AG04450 (cell line): ENCODE results near the gene NR1I2. TPM values are rescaled to one million over a fixed set of nuclear protein-coding genes. Genes with fewer than 3 reads are reported as not detected.

ENCODE experiments used
- CTCF ChIA-PET: fragments of 300-600, 350-600 bp; formaldehyde crosslinking; extraction: SDS; loops from one replicate; lab custom pipeline; 2022; ENCODE audit warnings: antibody characterized with exemption, inconsistent platforms; lab: Charles Lee
- POLR2A ChIA-PET: fragments of 350-600 bp; formaldehyde crosslinking; extraction: SDS; loops from one replicate; lab custom pipeline; 2021; ENCODE audit warnings: antibody characterized with exemption, inconsistent platforms; lab: Yijun Ruan, JAX
- DNase-seq: peaks from one replicate; pipeline ENCODE4 v3.0.0-alpha.2; 2011; ENCODE audit warnings: low read depth, low spot score
- H3K27ac ChIP-seq: one replicate; pipeline ENCODE4 v1.5.1; 2012; ENCODE audit warnings: low read depth, low read length, control low read depth
- H3K27me3 ChIP-seq: one replicate; pipeline ENCODE4 v1.6.0; 2012; ENCODE audit warnings: low read length; ENCODE audit not compliant: control insufficient read depth, insufficient read depth
- H3K4me3 ChIP-seq: 2 replicates; pipeline ENCODE4 v1.5.1; 2011; ENCODE audit warnings: mild to moderate bottlenecking, low read depth, low read length, control low read depth
- H3K9me3 ChIP-seq: 2 replicates; pipeline ENCODE4 v1.5.1; 2012; ENCODE audit warnings: low read length; ENCODE audit not compliant: control insufficient read depth, insufficient read depth
- CTCF ChIP-seq: IDR thresholded peaks from 2 replicates; pipeline ENCODE4 v1.5.1; 2011; ENCODE audit warnings: low read depth, low read length, control low read depth, inconsistent platforms
- polyA plus RNA-seq: library from polyadenylated mRNA; depleted of rRNA; stranded (reverse); fragments of >200 nt; gene quantifications from 2 replicates; pipeline ENCODE4 v1.2.3, GENCODE V29; 2011

The NR1I2 gene
- polyA plus RNA-seq, 1 experiment = not detected

- H3K4me3 ChIP-seq = no peak overlapping the region
- ChIA-PET CTCF (no interaction called here), POLR2A (no interaction called here)
- no peak for DNase-seq
- no peaks in the 10 kb centered on the region for H3K9me3 ChIP-seq
- no peak overlapping the region for H3K27ac ChIP-seq
- TF ChIP-seq CTCF = no peak
- H3K27me3 ChIP-seq = peaks cover 21% of the 10 kb centered on the region
Measured at GRCh38 chr3:119800844-119801243, 18.9 kb downstream of the NR1I2 start.

- ChIA-PET CTCF (no interaction called here), POLR2A (no interaction called here)
- H3K9me3 ChIP-seq = no peaks in the 10 kb centered on the region
- no peak overlapping the region for H3K27ac ChIP-seq
- no peak for TF ChIP-seq CTCF
- H3K27me3 ChIP-seq = peaks cover 17% of the 10 kb centered on the region
- DNase-seq = no peak
- no peak overlapping the region for H3K4me3 ChIP-seq
Measured at GRCh38 chr3:119808244-119808643, 26.3 kb downstream of the NR1I2 start.

- Histone ChIP-seq H3K27me3 (peaks cover 21% of the 10 kb centered on the region), H3K4me3 (no peak overlapping the region), H3K9me3 (no peaks in the 10 kb centered on the region), H3K27ac (no peak overlapping the region)
- POLR2A ChIA-PET = no interaction called here
- no peak for DNase-seq
- no peak for TF ChIP-seq CTCF
- CTCF ChIA-PET = no interaction called here
Measured at GRCh38 chr3:119808843-119809242, 26.9 kb downstream of the NR1I2 start.

GRCh38 chr3:119809249-119810017, 27.5 kb downstream of the NR1I2 start:
- TF ChIP-seq CTCF = no peak
- Histone ChIP-seq H3K27me3 (peaks cover 25% of the 10 kb centered on the region), H3K4me3 (peak overlapping the region; percentile 46), H3K27ac (no peak overlapping the region), H3K9me3 (no peaks in the 10 kb centered on the region)
- DNase-seq = no peak
- ChIA-PET CTCF (no interaction called here), POLR2A (no interaction called here)

- POLR2A ChIA-PET = no interaction called here
- no peak for DNase-seq
- no peaks in the 10 kb centered on the region; the same call in 1 of the 2 replicates for H3K9me3 ChIP-seq
- H3K27ac ChIP-seq = no peak overlapping the region
- TF ChIP-seq CTCF = peak; percentile 33
- H3K4me3 ChIP-seq = peak overlapping the region; percentile 46
- peaks cover 25% of the 10 kb centered on the region for H3K27me3 ChIP-seq
- CTCF ChIA-PET = no interaction called here
Measured at GRCh38 chr3:119810018-119810435, 28.1 kb downstream of the NR1I2 start.
